NCI-H1930 (cell line): ENCODE data around the gene PI16.
"Not testable (repeated sequence)": the region's sequence is repeated elsewhere in the genome, so short reads cannot be mapped to it uniquely, and the experiment has no call there.

Experiments used
- DNase-seq, 2 experiments: peaks; one replicate each; lab custom pipeline; 2025; lab: John Stamatoyannopoulos, UW

PI16 gene

GRCh38 chr6:36928547-36928918, 26.0 kb upstream of the PI16 start:
- DNase-seq: no peak

DNA sequence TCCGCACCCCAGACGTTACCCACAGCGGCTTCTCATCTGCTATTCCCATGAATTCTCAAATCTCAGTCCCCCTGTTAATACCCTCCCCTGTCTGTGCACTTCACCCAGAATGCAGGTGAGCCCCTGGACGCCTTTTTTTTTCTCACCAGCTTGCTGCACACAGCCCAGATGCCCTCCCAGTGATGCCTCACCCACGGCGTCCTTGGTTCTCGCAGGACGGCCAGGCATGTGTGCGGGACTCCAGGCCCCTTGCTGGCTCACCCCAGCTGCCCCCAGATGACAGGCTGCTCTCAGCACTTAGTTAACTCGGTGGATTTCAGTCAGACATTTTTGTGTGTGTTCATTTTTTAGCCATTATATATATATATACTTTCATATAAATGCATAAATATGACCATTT, 25.4 kb upstream of the PI16 start:
- DNase-seq: no peak

- no peak for DNase-seq
These were observed 24.9 kb upstream of the PI16 start for GRCh38 chr6:36929607-36930006.

- no peak for DNase-seq
These were observed 24.1 kb upstream of the PI16 start for GRCh38 chr6:36930483-36930882.

GRCh38 chr6:36933102-36933501, 21.4 kb upstream of the PI16 start:
- no peak for DNase-seq

DNA sequence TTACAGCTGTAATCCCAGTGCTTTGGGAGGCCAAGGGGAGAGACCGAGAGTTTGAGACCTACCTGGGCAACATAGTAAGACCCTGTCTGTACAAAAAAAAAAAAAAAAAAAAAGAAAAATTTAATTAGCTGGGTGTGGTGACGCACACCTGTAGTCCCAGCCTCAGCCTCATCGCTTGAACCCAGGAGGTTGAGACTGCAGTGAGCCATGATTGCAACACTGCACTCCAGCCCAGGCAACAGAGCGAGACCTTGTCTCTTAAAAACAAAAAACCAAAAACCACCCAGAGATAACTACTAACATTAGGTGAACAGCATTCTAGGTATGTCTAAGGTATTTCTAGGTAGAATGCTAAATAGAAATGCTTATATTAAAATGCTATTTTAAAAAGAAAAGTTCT, 21.0 kb upstream of the PI16 start:
- no peak for DNase-seq

GRCh38 chr6:36934901-36935300, 19.6 kb upstream of the PI16 start:
- DNase-seq: no peak

- DNase-seq: no peak
These were observed 17.7 kb upstream of the PI16 start for GRCh38 chr6:36936824-36937223.

GRCh38 chr6:36937896-36938295, 16.6 kb upstream of the PI16 start:
- no peak for DNase-seq

- DNase-seq: no peak
These were observed 16.0 kb upstream of the PI16 start for GRCh38 chr6:36938536-36938935.

DNA sequence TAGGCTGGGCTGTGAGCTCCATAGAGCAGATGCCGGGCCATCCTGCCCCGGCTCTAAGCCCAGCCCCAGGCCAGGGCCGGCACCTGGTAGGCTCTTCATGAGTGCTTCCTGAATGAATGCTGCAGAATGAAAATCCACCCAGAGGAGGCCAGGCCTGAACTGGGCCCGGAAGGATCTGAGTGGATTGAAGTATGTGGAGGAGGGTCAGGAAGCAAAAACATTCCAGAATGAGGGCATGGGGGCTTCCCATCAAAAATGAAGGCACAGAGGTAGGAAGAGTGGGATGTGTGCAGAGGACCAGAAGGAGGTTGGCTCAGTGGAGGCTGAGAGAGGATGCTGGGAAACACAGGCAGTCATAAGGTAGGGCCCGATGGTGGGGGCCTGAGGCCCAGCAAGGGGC, 15.5 kb upstream of the PI16 start:
- not testable (repeated sequence) for DNase-seq

DNA sequence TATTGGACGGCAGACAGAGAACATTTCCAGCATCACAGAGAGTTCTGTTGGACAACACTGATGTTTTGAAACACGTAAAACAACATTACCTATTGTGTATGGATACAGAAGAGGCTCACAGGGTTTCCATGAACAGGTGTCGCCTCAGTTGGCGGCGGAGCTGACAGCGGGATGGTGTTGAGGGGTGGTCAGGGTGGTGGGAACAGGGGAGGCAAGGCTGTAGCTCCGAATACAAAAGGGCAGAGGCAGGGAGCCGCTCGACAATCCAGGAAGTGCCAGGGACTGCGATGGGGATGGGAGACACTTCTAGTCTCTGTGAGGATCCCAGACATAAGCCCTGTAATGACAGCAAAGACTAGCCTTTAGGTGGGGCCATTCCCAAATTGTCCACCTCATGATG, 14.5 kb upstream of the PI16 start:
- DNase-seq: no peak

GRCh38 chr6:36941561-36941960, 13.0 kb upstream of the PI16 start:
- not testable (repeated sequence) for DNase-seq

DNA sequence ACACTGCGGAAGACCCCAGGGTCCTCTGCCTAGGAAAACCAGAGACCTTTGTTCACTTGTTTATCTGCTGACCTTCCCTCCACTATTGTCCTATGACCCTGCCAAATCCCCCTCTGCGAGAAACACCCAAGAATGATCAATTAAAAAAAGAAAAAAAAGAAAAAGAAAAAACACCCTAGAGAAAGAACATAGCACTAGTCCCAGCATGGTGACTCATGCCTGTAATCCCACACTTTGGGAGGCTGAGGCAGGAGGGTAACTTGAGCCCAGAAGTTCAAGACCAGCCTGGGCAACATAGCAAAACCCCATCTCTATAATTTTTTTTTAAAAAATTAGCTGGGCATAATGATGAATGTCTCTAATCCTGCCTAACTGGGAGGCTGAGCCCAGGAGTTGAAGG, 12.2 kb upstream of the PI16 start:
- DNase-seq: not testable (repeated sequence)

DNA sequence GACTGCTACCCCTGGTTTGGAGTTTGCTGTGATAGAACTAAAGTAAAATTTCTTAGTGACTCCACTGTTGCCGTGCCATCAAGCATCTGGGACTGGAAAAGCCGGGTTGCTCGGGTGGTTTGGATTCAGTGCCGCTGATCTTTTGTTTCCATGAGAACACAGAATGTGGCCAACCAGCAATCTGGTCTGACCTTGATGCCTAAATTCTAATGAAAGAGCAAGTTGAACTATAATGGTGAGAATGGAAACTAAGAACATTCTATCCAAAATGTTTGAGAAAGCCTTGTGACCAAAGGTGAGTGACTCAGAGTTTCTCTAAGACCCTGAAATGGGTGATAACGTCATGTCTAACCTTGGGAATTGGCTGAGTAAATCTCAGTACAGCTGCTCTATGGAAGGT, 9.9 kb upstream of the PI16 start:
- DNase-seq: no peak

GRCh38 chr6:36945301-36945700, 9.2 kb upstream of the PI16 start:
- DNase-seq: no peak

DNA sequence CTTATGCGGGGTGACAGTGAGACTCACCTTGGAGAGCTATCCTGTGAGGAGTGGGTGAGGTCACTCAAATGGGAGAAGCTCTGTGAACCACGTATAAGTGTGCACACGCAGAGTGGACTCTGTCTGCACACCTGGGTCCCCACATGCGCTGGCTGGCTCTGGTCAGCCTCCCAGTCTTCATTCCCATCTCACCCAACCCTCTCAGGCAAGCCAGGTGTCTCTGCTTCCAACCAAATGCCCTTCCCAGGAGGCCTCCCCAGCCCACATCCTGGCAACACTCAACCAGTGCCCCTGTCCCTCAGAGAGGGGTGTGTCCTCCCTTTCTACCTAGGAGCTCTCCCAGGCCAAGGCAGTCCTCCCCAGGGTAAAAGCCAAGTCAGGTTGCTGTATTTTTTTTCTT, 8.0 kb upstream of the PI16 start:
- DNase-seq: no peak

GRCh38 chr6:36947570-36948351, 6.8 kb upstream of the PI16 start:
- DNase-seq: no peak

- not testable (repeated sequence) for DNase-seq
These were observed 5.5 kb upstream of the PI16 start for GRCh38 chr6:36949076-36949475.

DNA sequence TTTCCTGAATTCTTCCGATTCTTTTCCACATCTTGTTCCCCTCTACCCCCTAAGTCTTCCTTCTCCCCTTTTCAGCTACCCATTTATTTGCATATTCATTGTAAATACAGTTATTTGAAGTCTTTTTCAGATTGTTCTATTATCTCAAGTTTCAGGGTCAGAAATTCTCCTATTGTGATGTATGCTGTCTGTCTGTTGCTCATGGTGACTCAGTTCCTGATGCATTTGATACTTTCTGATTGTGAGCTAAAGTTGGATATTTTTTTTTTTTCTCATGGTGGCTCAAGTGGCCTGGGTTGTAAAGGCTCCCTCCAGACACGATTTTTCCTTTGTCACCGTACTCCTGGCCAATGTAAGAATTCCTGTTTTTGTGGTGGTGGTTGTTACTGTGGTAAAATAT, 4.9 kb upstream of the PI16 start:
- no peak for DNase-seq

- DNase-seq: no peak
These were observed 642 bp upstream of the PI16 start for GRCh38 chr6:36953931-36954261.

- no peak for DNase-seq
These were observed 598 bp downstream of the PI16 start for GRCh38 chr6:36955136-36955535.

DNA sequence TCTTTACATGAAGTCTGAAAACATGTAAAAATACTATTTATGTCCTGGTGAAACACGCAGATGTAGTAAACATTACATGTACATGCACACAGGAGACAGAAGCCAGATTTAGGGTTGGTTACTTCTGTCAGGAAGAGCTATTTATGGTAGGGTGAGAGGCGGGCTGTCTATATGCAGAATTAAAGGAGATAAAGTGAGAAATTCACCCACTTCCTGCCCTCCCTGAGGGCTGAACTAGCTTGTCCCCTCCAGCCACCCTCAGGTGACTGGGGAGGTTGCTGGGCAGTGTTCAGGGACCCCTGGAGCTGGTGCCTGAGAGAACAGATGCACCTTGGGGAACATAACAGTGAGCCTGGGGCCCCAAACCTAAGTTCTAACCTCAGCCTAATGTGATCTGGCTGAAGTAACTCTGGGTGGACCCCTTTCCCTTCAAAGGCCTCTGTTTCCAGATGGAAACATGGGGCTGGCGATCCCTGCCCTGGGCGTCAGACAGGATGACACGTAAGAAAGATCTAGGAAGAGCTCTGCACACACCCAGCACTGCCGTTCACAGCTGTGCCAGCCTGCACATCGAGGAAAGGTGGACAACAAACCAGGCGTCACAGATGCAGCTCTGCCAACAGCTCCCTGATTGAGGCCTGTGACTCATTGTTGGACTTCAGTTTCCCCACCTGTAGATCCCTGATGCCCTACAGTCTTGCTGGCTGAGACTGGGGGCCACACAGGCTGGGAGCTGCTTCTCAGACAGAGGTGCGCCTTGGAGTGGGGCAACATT, 1.3 kb downstream of the PI16 start:
- DNase-seq: no peak

- no peak for DNase-seq
These were observed 1.9 kb downstream of the PI16 start for GRCh38 chr6:36956446-36956820.
